Parathyroid adenoma (tissue), 2 donors: ENCODE results near the gene LYL1.

Experiments used
- H2AFZ ChIP-seq: fragments of 300-600 bp; sonication (generic); one replicate; pipeline ENCODE4 v1.7.0; 2017; ENCODE audit warnings: antibody characterized with exemption, mild to moderate bottlenecking
- H3K27ac ChIP-seq: fragments of 300-600 bp; sonication (generic); one replicate; pipeline ENCODE4 v1.7.0; 2017
- H3K27me3 ChIP-seq: fragments of 300-600 bp; sonication (generic); one replicate; pipeline ENCODE4 v1.7.0; 2017; ENCODE audit warnings: low read length; ENCODE audit not compliant: control insufficient read depth, insufficient read depth
- H3K36me3 ChIP-seq: fragments of 300-600 bp; sonication (generic); one replicate; pipeline ENCODE4 v1.7.0; 2017; ENCODE audit warnings: low read length; ENCODE audit not compliant: control insufficient read depth, insufficient read depth
- H3K4me1 ChIP-seq: fragments of 300-600 bp; sonication (generic); one replicate; pipeline ENCODE4 v1.7.0; 2017; ENCODE audit warnings: control low read depth
- H3K4me2 ChIP-seq: fragments of 300-600 bp; sonication (generic); one replicate; pipeline ENCODE4 v1.7.0; 2017; ENCODE audit warnings: low read length
- H3K4me3 ChIP-seq: fragments of 300-600 bp; sonication (generic); one replicate; pipeline ENCODE4 v1.7.0; 2017; ENCODE audit warnings: low read depth, low read length
- H3K79me2 ChIP-seq: fragments of 300-600 bp; sonication (generic); one replicate; pipeline ENCODE4 v1.7.0; 2017; ENCODE audit warnings: control low read depth
- H3K9ac ChIP-seq: fragments of 300-600 bp; sonication (generic); one replicate; pipeline ENCODE4 v1.7.0; 2017; ENCODE audit warnings: mild to moderate bottlenecking
- H3K9me3 ChIP-seq: fragments of 300-600 bp; sonication (generic); one replicate; pipeline ENCODE4 v1.7.0; 2017; ENCODE audit warnings: low read length; ENCODE audit not compliant: control insufficient read depth
- CTCF ChIP-seq: fragments of 300-600 bp; sonication (generic); IDR thresholded peaks from one replicate; pipeline ENCODE4 v1.7.0; 2017; ENCODE audit warnings: antibody characterized with exemption, mild to moderate bottlenecking
- donor health status: primary hyperparathyroidism.

LYL1 gene

GRCh38 chr19:13095934-13096927 is 6.4 kb downstream of the LYL1 start:
- Histone ChIP-seq H2AFZ (no peak overlapping the region), H3K4me3 (no peak overlapping the region), H3K79me2 (no peaks in the 10 kb centered on the region), H3K27me3 (no peaks in the 10 kb centered on the region), H3K9ac (no peak overlapping the region), H3K4me2 (no peak overlapping the region), H3K9me3 (no peaks in the 10 kb centered on the region), H3K27ac (no peak overlapping the region), H3K4me1 (no peaks in the 10 kb centered on the region), H3K36me3 (no peaks in the 10 kb centered on the region)
- no peak for TF ChIP-seq CTCF

- H2AFZ ChIP-seq: no peak overlapping the region
- no peak overlapping the region for H3K9ac ChIP-seq
- no peak for TF ChIP-seq CTCF
- H3K4me3 ChIP-seq: no peak overlapping the region
- H3K79me2 ChIP-seq: no peaks in the 10 kb centered on the region
- no peaks in the 10 kb centered on the region for H3K36me3 ChIP-seq
- H3K27me3 ChIP-seq: no peaks in the 10 kb centered on the region
- no peak overlapping the region for H3K27ac ChIP-seq
- H3K9me3 ChIP-seq: no peaks in the 10 kb centered on the region
- H3K4me2 ChIP-seq: no peak overlapping the region
- no peaks in the 10 kb centered on the region for H3K4me1 ChIP-seq
Measured at GRCh38 chr19:13095393-13095784, 7.3 kb downstream of the LYL1 start.

- H3K9me3 ChIP-seq: no peaks in the 10 kb centered on the region
- no peak overlapping the region for H3K27ac ChIP-seq
- H3K4me1 ChIP-seq: no peaks in the 10 kb centered on the region
- H3K4me2 ChIP-seq: no peak overlapping the region
- H3K27me3 ChIP-seq: no peaks in the 10 kb centered on the region
- no peak for TF ChIP-seq CTCF
- H3K36me3 ChIP-seq: no peaks in the 10 kb centered on the region
- H3K4me3 ChIP-seq: no peak overlapping the region
- no peaks in the 10 kb centered on the region for H3K79me2 ChIP-seq
- H2AFZ ChIP-seq: no peak overlapping the region
- H3K9ac ChIP-seq: no peak overlapping the region
Measured at GRCh38 chr19:13094771-13095392, 7.8 kb downstream of the LYL1 start.

GRCh38 chr19:13094106-13094504 is 8.6 kb downstream of the LYL1 start:
- no peak overlapping the region for H2AFZ ChIP-seq
- no peaks in the 10 kb centered on the region for H3K27me3 ChIP-seq
- no peak overlapping the region for H3K4me2 ChIP-seq
- no peak for TF ChIP-seq CTCF
- no peaks in the 10 kb centered on the region for H3K9me3 ChIP-seq
- no peaks in the 10 kb centered on the region for H3K79me2 ChIP-seq
- H3K4me3 ChIP-seq: no peak overlapping the region
- H3K4me1 ChIP-seq: no peaks in the 10 kb centered on the region
- no peak overlapping the region for H3K9ac ChIP-seq
- no peaks in the 10 kb centered on the region for H3K36me3 ChIP-seq
- H3K27ac ChIP-seq: no peak overlapping the region
